ENCODE results near the gene ALK.

The ALK gene

GRCh38 chr2:29589440-29590103, 331.8 kb downstream of the ALK start:
- no peak for DNase-seq
- no peak overlapping the region for H3K4me2 ChIP-seq (ENCODE audit: low read depth, low read length)
- H3K27me3 ChIP-seq (replicated peaks; ENCODE audit: insufficient read depth, low read length) = no peaks in the 10 kb centered on the region
- no peaks in the 10 kb centered on the region for H3K9me3 ChIP-seq (replicated peaks; ENCODE audit: insufficient read depth, low read length)
- no peaks in the 10 kb centered on the region for H3K4me1 ChIP-seq (ENCODE audit: low read length)
- H3K4me3 ChIP-seq (ENCODE audit: low read length) = no peak overlapping the region
- H3K9ac ChIP-seq (ENCODE audit: low read length) = no peak overlapping the region
- H3K9me2 ChIP-seq (replicated peaks; ENCODE audit: insufficient read depth, low read length) = no peaks in the 10 kb centered on the region
- no peak for TF ChIP-seq EZH2phosphoT487 (IDR thresholded peaks at IDR 0.05; ENCODE audit: low read length)
- TF ChIP-seq EZH2 (optimal IDR thresholded peaks at IDR 0.05; ENCODE audit: low read depth, low read length) = no peak
- no peak for TF ChIP-seq CTCF (IDR thresholded peaks at IDR 0.05; ENCODE audit: low read length)
- H3K36me3 ChIP-seq (replicated peaks; ENCODE audit: insufficient read depth, low read length) = no peaks in the 10 kb centered on the region
- no peaks in the 10 kb centered on the region for H3F3A ChIP-seq (ENCODE audit: insufficient read depth, low read length)
- no peaks in the 10 kb centered on the region for H3K79me2 ChIP-seq (ENCODE audit: low read length)
- H2AFZ ChIP-seq (ENCODE audit: low read length) = no peak overlapping the region
- no peaks in the 10 kb centered on the region for H4K20me1 ChIP-seq (ENCODE audit: insufficient read depth, low read length)
- H3K27ac ChIP-seq (ENCODE audit: low read length) = no peak overlapping the region

- TF ChIP-seq EZH2 (optimal IDR thresholded peaks at IDR 0.05; ENCODE audit: low read depth, low read length) (no peak), EZH2phosphoT487 (IDR thresholded peaks at IDR 0.05; ENCODE audit: low read length) (no peak), CTCF (IDR thresholded peaks at IDR 0.05; ENCODE audit: low read length) (no peak)
- no peak overlapping the region for H3K4me3 ChIP-seq (ENCODE audit: low read length)
- H2AFZ ChIP-seq (ENCODE audit: low read length) = no peak overlapping the region
- H3K36me3 ChIP-seq (replicated peaks; ENCODE audit: insufficient read depth, low read length) = no peaks in the 10 kb centered on the region
- no peaks in the 10 kb centered on the region for H4K20me1 ChIP-seq (ENCODE audit: insufficient read depth, low read length)
- no peaks in the 10 kb centered on the region for H3K9me3 ChIP-seq (replicated peaks; ENCODE audit: insufficient read depth, low read length)
- DNase-seq = no peak
- H3F3A ChIP-seq (ENCODE audit: insufficient read depth, low read length) = no peaks in the 10 kb centered on the region
- no peaks in the 10 kb centered on the region for H3K79me2 ChIP-seq (ENCODE audit: low read length)
- H3K27ac ChIP-seq (ENCODE audit: low read length) = no peak overlapping the region
- no peak overlapping the region for H3K9ac ChIP-seq (ENCODE audit: low read length)
- H3K9me2 ChIP-seq (replicated peaks; ENCODE audit: insufficient read depth, low read length) = no peaks in the 10 kb centered on the region
- H3K4me2 ChIP-seq (ENCODE audit: low read depth, low read length) = no peak overlapping the region
- no peaks in the 10 kb centered on the region for H3K27me3 ChIP-seq (replicated peaks; ENCODE audit: insufficient read depth, low read length)
- no peaks in the 10 kb centered on the region for H3K4me1 ChIP-seq (ENCODE audit: low read length)
These were observed 333.8 kb downstream of the ALK start for GRCh38 chr2:29587402-29588190.

- Histone ChIP-seq H3F3A (ENCODE audit: insufficient read depth, low read length) (no peaks in the 10 kb centered on the region), H3K27ac (ENCODE audit: low read length) (no peak overlapping the region), H4K20me1 (ENCODE audit: insufficient read depth, low read length) (no peaks in the 10 kb centered on the region), H2AFZ (ENCODE audit: low read length) (no peak overlapping the region), H3K9me3 (replicated peaks; ENCODE audit: insufficient read depth, low read length) (no peaks in the 10 kb centered on the region), H3K36me3 (replicated peaks; ENCODE audit: insufficient read depth, low read length) (no peaks in the 10 kb centered on the region), H3K9ac (ENCODE audit: low read length) (no peak overlapping the region), H3K4me2 (ENCODE audit: low read depth, low read length) (no peak overlapping the region), H3K27me3 (replicated peaks; ENCODE audit: insufficient read depth, low read length) (no peaks in the 10 kb centered on the region), H3K4me1 (ENCODE audit: low read length) (no peaks in the 10 kb centered on the region), H3K4me3 (ENCODE audit: low read length) (no peak overlapping the region), H3K9me2 (replicated peaks; ENCODE audit: insufficient read depth, low read length) (no peaks in the 10 kb centered on the region), H3K79me2 (ENCODE audit: low read length) (no peaks in the 10 kb centered on the region)
- no peak for TF ChIP-seq EZH2phosphoT487 (IDR thresholded peaks at IDR 0.05; ENCODE audit: low read length)
- TF ChIP-seq EZH2 (optimal IDR thresholded peaks at IDR 0.05; ENCODE audit: low read depth, low read length) = no peak
- no peak for TF ChIP-seq CTCF (IDR thresholded peaks at IDR 0.05; ENCODE audit: low read length)
- DNase-seq = no peak
These were observed 334.5 kb downstream of the ALK start for GRCh38 chr2:29586919-29587318.
